C4-2B (cell line): ENCODE measurements around the gene DAP.
"Not testable (repeated sequence)": the region's sequence is repeated elsewhere in the genome, so short reads cannot be mapped to it uniquely, and the experiment has no call there.

Experiments used
- ZFX ChIP-seq: fragments of 450-650 bp; IDR thresholded peaks from 2 replicates; pipeline ENCODE4 v1.6.1; 2017
- TF ChIP-seq, protein P1 (sequence below): fragments of 450-650 bp; conservative IDR thresholded peaks from 2 replicates; pipeline ENCODE4 v1.5.1; 2017; ENCODE audit warnings: mild to moderate bottlenecking

DNA sequence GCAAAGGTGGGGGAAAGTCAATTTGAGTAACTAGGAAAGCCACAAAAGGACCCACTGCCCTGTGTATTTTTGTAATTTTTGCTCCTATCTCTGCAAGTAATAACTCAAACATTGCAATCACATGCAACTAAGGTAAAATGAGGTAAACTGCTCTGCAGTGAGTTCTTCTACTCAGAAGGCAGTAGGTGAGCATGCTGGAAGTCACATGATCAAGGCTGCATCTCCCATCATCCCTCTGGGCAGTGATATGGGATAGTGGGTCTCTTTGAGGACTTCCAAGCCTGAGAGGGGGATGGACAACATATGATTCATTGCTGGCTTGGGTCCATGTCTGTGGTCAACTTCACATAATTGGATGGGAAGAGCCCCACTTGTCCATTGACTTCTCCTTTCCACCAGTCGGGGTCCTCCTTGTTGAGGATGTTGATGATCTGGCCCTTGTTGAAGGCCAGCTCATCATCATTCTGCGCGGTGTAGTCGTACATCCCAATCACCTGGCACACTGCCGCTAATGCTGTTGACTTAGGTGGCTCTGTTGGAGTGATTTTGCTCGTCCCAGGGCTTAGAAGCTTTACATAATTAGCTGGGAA is 96.8 kb downstream of the DAP start:
- TF ChIP-seq, protein P1, sequence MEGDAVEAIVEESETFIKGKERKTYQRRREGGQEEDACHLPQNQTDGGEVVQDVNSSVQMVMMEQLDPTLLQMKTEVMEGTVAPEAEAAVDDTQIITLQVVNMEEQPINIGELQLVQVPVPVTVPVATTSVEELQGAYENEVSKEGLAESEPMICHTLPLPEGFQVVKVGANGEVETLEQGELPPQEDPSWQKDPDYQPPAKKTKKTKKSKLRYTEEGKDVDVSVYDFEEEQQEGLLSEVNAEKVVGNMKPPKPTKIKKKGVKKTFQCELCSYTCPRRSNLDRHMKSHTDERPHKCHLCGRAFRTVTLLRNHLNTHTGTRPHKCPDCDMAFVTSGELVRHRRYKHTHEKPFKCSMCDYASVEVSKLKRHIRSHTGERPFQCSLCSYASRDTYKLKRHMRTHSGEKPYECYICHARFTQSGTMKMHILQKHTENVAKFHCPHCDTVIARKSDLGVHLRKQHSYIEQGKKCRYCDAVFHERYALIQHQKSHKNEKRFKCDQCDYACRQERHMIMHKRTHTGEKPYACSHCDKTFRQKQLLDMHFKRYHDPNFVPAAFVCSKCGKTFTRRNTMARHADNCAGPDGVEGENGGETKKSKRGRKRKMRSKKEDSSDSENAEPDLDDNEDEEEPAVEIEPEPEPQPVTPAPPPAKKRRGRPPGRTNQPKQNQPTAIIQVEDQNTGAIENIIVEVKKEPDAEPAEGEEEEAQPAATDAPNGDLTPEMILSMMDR, result not testable (repeated sequence)
- TF ChIP-seq ZFX, result not testable (repeated sequence)
